Right lobe of liver (tissue), 4 donors: ENCODE measurements around the gene ADRM1.

ENCODE experiments used
- CTCF ChIP-seq, 4 donors: fragments of 200-600 bp in 3 of 4; fragments of 450-650 bp in 1 of 4; IDR thresholded peaks; one replicate each; pipeline versions ENCODE4 v1.5.1 to v1.8.0; 2016 to 2022; ENCODE audit warnings: antibody characterized with exemption in 4 of 4, mild to moderate bottlenecking in 2 of 4
- POLR2A ChIP-seq: fragments of 450-650 bp; IDR thresholded peaks from one replicate; pipeline ENCODE4 v1.6.1; 2017; ENCODE audit warnings: antibody characterized with exemption, mild to moderate bottlenecking
- donor health status: DM: no; HTN: no; CAD: no.
- donor health status: DM: no; HTN: no; CAD: no.
- donor health status: DM: no; HTN: yes; CAD: no.

GRCh38 chr20:62287759-62288534 lies 14.8 kb upstream of the ADRM1 start:
- TF ChIP-seq CTCF (IDR thresholded peaks at IDR 0.05) (no peak), POLR2A (no peak)
